Panc1 (cell line): ENCODE measurements around the gene MAD1L1. TPM values are rescaled to one million over a fixed set of nuclear protein-coding genes. Genes with fewer than 3 reads are reported as not detected.

Experiments used
- ATAC-seq: fragments of 200-7000 bp; cut with Tn5 transposase; 2 replicates; pipeline ENCODE4 v1.9.1; 2020; ENCODE audit warnings: mild to moderate bottlenecking, moderate library complexity
- BruUV-seq: library from RNA; stranded (reverse); fragments of 400-500 nt; replicated peaks from 2 replicates; lab custom pipeline; 2021; lab: Mats Ljungman, UMichigan
- CTCF ChIA-PET: fragments of 300-600 bp; sonication (Branson Sonifier 250); formaldehyde crosslinking; loops from one replicate; lab custom pipeline; 2022; ENCODE audit warnings: antibody characterized with exemption; lab: Charles Lee
- POLR2A ChIA-PET: fragments of 300-600 bp; sonication (Branson Sonifier 250); formaldehyde crosslinking; loops from one replicate; lab custom pipeline; 2022; ENCODE audit warnings: antibody characterized with exemption; lab: Charles Lee
- DNase-seq: peaks from one replicate; pipeline ENCODE4 v3.0.0-alpha.2; 2010; ENCODE audit warnings: low read depth, low spot score
- H3K27ac ChIP-seq: 2 replicates; pipeline ENCODE4 v1.5.1; 2011; ENCODE audit warnings: mild to moderate bottlenecking, low read length, inconsistent platforms
- H3K27me3 ChIP-seq: fragments of 200-500 bp; sonication (Bioruptor generic); 2 replicates; pipeline ENCODE4 v1.6.0; 2014; ENCODE audit warnings: low read length, inconsistent platforms; ENCODE audit not compliant: control insufficient read depth, insufficient read depth
- H3K36me3 ChIP-seq: fragments of 200-500 bp; sonication (Bioruptor generic); 2 replicates; pipeline ENCODE4 v1.5.1; 2014; ENCODE audit warnings: inconsistent platforms, mild to moderate bottlenecking, low read length, moderate library complexity; ENCODE audit not compliant: control insufficient read depth, insufficient read depth
- H3K4me1 ChIP-seq: 2 replicates; pipeline ENCODE4 v1.5.1; 2011; ENCODE audit warnings: inconsistent platforms, mild to moderate bottlenecking, low read length, moderate library complexity; ENCODE audit not compliant: control insufficient read depth, insufficient read depth
- H3K4me3 ChIP-seq, 2 experiments: 2 replicates each; pipeline ENCODE4 v1.5.1; 2011 to 2012; ENCODE audit warnings: low read depth in 2 of 2, low read length in 2 of 2, mild to moderate bottlenecking in 2 of 2, inconsistent platforms in 1 of 2, moderate library complexity in 1 of 2
- H3K9me3 ChIP-seq: fragments of 200-500 bp; sonication (Bioruptor generic); 2 replicates; pipeline ENCODE4 v1.5.1; 2014; ENCODE audit warnings: low read depth, mild to moderate bottlenecking, inconsistent platforms, low read length, moderate library complexity; ENCODE audit not compliant: control insufficient read depth, insufficient read depth
- CTCF ChIP-seq: fragments of 450-650 bp; IDR thresholded peaks from 2 replicates; pipeline ENCODE4 v1.5.1; 2017; ENCODE audit warnings: mild to moderate bottlenecking
- POLR2AphosphoS5 ChIP-seq: IDR thresholded peaks from 2 replicates; pipeline ENCODE4 v1.6.1; 2012; ENCODE audit warnings: mild to moderate bottlenecking, low read depth, low read length, moderate library complexity
- REST ChIP-seq, 2 experiments: IDR thresholded peaks; 2 replicates each; pipeline ENCODE4 v1.6.1; 2011 to 2012; ENCODE audit warnings: low read depth in 2 of 2, control low read depth in 1 of 2, low read length in 1 of 2, mild to moderate bottlenecking in 1 of 2, moderate library complexity in 1 of 2; ENCODE audit not compliant: insufficient read depth in 1 of 2
- SIN3A ChIP-seq: IDR thresholded peaks from 2 replicates; pipeline ENCODE4 v1.6.1; 2012; ENCODE audit warnings: low read depth, mild to moderate bottlenecking, low read length, moderate library complexity, borderline replicate concordance; ENCODE audit not compliant: insufficient read depth
- TCF7L2 ChIP-seq: IDR thresholded peaks from 2 replicates; pipeline ENCODE4 v1.6.1; 2011; ENCODE audit warnings: mild to moderate bottlenecking, low read depth, low read length, inconsistent platforms
- in situ Hi-C: cut with HindIII; loops from 2 replicates; pipeline ENCODE4 v1.10.0; 2016; ENCODE audit warnings: low sequenced_read_pairs, low pct_unique_long_range_greater_than_20kb
- intact Hi-C: fragments of 100-400 bp; cut with micrococcal nuclease; formaldehyde crosslinking; loops from one replicate; pipeline ENCODE4 v1.10.0; 2022; ENCODE audit not compliant: unreplicated experiment
- total RNA-seq: library from RNA; stranded (reverse); gene quantifications from one replicate; pipeline ENCODE4 v1.2.1, GENCODE V29; 2021; ENCODE audit not compliant: unreplicated experiment

Gene MAD1L1
- total RNA-seq, 1 experiment from 2014 or later, result 70.8 TPM

GRCh38 chr7:2257651-2258050, 24.9 kb upstream of the MAD1L1 start:
- H3K27ac ChIP-seq, result no peak overlapping the region
- ChIA-PET POLR2A (interaction anchor here (0.6 kb wide), 1 partner anchor 47 kb away, joined by 7 read pairs; no protein-coding TSS in a partner anchor), CTCF (no interaction called here)
- H3K4me3 ChIP-seq, result no peak overlapping the region
- H3K36me3 ChIP-seq, result no peaks in the 10 kb centered on the region; the same call in 1 of the 2 replicates
- TF ChIP-seq REST (IDR thresholded peaks at IDR 0.05; ENCODE audit: insufficient read depth in 1 of 2, low read depth in 2 of 2, low read length in 1 of 2) (no peak), CTCF (no peak), POLR2AphosphoS5 (no peak), TCF7L2 (no peak), SIN3A (no peak)
- no peaks in the 10 kb centered on the region for H3K27me3 ChIP-seq
- intact Hi-C loops, result no loop called here
- in situ Hi-C loops, result no loop called here
- BruUV-seq, result no TSS peak
- peaks cover 3% of the 10 kb centered on the region; the same call in 1 of the 2 replicates for H3K4me1 ChIP-seq
- ATAC-seq, result no peak
- H3K9me3 ChIP-seq, result no peaks in the 10 kb centered on the region
- DNase-seq, result no peak

- in situ Hi-C loops (no loop called here), intact Hi-C loops (no loop called here)
- POLR2A ChIA-PET, result no interaction called here
- Histone ChIP-seq H3K27me3 (no peaks in the 10 kb centered on the region), H3K9me3 (no peaks in the 10 kb centered on the region), H3K4me3 (no peak overlapping the region), H3K36me3 (no peaks in the 10 kb centered on the region; the same call in 1 of the 2 replicates), H3K4me1 (peaks cover 3% of the 10 kb centered on the region; the same call in 1 of the 2 replicates), H3K27ac (no peak overlapping the region)
- BruUV-seq, result no TSS peak
- ATAC-seq (no peak), DNase-seq (no peak)
- TF ChIP-seq TCF7L2 (no peak), CTCF (no peak), POLR2AphosphoS5 (no peak), SIN3A (no peak), REST (IDR thresholded peaks at IDR 0.05; ENCODE audit: insufficient read depth in 1 of 2, low read depth in 2 of 2, low read length in 1 of 2) (no peak)
- CTCF ChIA-PET, result no interaction called here
Observed at GRCh38 chr7:2257046-2257551, 24.4 kb upstream of the MAD1L1 start.
